ENCODE data around the gene CCL11.
"Not testable (repeated sequence)": the region's sequence is repeated elsewhere in the genome, so short reads cannot be mapped to it uniquely, and the experiment has no call there.

CCL11 gene

DNA sequence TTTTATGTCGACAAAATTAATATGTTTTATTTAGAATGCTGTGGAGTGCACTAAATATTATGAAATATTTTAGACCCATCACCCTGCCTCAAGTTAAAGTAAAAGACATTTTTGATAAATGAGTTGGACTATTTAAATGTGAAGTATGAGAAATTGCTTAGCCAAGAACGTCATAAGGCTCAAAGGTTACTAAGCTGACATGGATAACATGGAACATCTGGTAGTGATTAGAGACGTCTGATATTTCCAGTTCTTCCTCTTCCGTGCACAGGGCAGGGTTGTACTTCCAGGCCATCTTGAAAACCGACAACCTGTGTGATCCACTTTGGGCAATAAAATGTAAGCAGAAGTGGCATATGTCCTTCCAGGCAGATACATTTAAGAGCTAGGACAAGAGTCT, 26.5 kb downstream of the CCL11 start:
- DNase-seq, result no peak

DNA sequence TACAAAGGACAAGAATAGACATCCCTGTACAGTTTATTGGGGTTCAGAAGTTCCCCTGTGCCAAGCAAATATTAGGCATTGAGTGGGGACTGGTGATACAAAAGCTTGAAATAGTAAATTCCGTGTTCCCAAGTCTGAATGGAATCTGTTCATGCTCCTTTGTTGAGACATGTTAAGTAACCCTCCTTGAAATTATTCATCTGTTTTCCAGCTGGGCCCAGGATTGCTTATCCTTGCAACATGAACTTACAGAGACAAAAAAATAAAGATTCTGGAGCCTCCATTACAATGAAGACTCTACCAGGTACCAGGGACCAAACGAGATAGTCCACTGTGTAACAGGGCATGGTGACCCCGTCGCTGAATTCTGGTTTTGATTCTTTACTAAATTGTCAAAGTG, 27.6 kb downstream of the CCL11 start:
- no peak for DNase-seq

DNA sequence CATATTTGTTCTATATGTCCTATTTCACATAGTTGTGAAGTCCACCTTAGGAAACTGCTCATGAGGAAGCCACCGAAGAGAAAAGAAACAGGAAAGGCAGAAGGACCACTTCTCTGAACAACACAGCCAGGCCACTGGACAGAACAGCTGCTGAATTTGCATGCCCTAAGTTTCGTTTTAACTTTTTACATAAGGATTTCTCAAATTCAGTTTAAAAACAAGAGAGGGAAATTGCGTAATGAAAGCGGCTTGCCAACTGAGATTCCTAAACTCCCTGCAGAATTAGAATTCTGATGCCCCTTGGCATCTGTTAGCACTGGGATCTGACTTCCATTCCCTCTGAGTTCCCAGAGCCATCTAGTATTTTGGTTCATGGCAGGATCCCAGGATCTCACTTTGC, 28.7 kb downstream of the CCL11 start:
- no peak for DNase-seq

DNA sequence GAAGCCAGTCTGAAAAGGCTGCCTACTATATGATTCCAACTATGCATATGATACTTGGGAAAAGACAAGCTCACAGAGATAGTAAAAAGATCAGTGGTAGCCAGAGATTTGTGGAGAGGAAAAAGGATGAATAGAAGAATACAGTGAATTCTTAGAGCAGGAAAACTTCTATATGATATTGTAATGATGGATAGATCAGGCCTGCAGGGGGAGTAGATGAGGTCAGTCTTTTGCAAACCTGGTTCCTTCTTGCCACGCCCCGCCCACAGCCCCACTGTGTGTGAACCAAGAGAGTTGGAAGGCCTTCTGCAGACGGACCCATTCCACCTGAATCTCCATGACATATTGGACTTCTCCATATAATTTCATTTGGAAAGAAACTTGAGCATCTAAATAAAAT, 32.9 kb downstream of the CCL11 start:
- DNase-seq, result no peak

DNA sequence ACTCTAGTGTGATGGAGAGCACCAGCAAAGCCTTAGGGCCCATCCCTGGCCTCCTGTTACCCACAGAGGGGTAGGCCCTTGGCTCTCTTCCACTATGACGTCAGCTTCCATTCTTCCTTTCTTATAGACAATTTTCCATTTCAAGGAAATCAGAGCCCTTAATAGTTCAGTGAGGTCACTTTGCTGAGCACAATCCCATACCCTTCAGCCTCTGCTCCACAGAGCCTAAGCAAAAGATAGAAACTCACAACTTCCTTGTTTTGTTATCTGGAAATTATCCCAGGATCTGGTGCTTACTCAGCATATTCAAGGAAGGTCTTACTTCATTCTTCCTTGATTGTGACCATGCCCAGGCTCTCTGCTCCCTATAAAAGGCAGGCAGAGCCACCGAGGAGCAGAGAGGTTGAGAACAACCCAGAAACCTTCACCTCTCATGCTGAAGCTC, 33.5 kb downstream of the CCL11 start, which contains the start of gene CCL8:
Gene CCL8, plus strand, starts transcription at position 397 of the 445 bp plus-strand sequence. CDS start 67 bp downstream, outside the sequence.
- no peak for DNase-seq

DNA sequence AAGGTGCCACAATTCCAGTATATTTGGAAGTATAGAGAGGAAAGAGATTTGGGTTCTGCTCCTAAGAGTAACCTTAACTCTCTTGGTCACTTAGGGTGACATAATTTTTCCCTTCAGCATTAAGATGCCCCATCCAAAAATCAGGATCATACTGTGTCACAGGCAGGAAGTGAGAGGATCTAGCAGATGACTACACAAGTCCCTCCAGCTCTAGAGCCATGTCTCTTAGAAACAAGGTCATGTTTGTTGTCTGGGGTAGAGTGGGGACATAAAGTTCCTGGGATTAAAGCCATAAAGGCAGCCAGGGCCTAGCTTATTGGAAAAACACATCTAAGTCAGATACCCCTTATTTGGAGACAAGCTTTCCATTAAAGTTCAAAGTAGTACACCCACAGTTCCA, 36.4 kb downstream of the CCL11 start:
- no peak for DNase-seq

DNA sequence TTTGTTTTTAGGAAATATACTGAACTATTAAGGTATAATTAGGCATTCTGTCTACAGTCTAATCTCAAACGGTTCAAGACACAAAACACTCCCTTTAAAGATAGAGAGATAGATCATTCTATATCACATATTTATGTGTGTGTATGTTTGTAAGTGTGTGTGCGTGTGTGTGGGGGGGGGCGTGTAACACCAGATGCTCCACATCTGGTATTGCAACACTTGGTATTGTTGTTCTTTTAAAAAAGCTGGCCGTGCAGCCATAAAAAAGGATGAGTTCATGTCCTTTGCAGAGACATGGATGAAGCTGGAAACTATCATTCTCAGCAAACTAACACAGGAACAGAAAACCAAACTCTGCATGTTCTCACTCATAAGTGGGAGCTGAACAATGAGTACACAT, 42.0 kb downstream of the CCL11 start:
- not testable (repeated sequence) for DNase-seq

DNA sequence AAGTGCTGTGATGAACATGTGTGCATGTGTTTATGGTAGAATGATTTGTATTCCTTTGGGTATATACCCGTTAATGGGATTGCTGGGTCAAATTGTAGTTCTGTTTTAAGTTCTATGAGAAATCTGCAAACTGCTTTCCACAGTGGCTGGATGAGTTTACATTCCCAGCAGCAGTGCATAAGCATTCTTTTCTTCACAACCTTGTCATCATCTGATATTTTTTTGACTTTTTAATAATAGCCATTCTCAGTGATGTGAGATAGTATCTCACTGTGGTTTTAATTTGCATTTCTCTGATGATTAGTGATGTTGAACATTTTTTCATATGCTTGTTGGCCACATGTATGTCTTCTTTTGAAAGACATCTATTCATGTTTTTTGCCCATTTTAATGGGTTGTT, 52.2 kb downstream of the CCL11 start:
- DNase-seq, result no peak
